Mammary epithelial cell (primary cell): Measurements from ENCODE around the gene GP2.

Experiments
- CTCF ChIP-seq, 2 donors: IDR thresholded peaks in 1 of 2; conservative IDR thresholded peaks in 1 of 2; 2 replicates each; pipeline ENCODE4 v1.5.1; 2011 to 2012; ENCODE audit warnings: inconsistent platforms in 2 of 2, low read length in 2 of 2, mild to moderate bottlenecking in 2 of 2, control low read depth in 1 of 2, low read depth in 1 of 2; ENCODE audit not compliant: insufficient read depth in 1 of 2; ENCODE audit errors: extremely low read depth in 1 of 2
- EZH2 ChIP-seq: IDR thresholded peaks from 2 replicates; pipeline ENCODE4 v1.6.1; 2012; ENCODE audit warnings: low read length, inconsistent platforms, borderline replicate concordance

- TF ChIP-seq CTCF (conservative IDR thresholded peaks at IDR 0.05 in 1 of 2, IDR thresholded peaks at IDR 0.05 in 1 of 2; ENCODE audit: extremely low read depth in 1 of 2, insufficient read depth in 1 of 2, low read depth in 1 of 2, low read length in 2 of 2) = no peak
- TF ChIP-seq EZH2 = no peak
Observed at GRCh38 chr16:20308801-20309590, 18.3 kb downstream of the GP2 start.
